NCI-H1092 treated with DMSO at 0.1 percent for 48 hours (cell line): ENCODE measurements around the gene RPUSD4.
"Not testable (repeated sequence)": the region's sequence is repeated elsewhere in the genome, so short reads cannot be mapped to it uniquely, and the experiment has no call there.

Experiments
- DNase-seq: peaks from one replicate; lab custom pipeline; 2025; lab: John Stamatoyannopoulos, UW

RPUSD4 gene, protein sequence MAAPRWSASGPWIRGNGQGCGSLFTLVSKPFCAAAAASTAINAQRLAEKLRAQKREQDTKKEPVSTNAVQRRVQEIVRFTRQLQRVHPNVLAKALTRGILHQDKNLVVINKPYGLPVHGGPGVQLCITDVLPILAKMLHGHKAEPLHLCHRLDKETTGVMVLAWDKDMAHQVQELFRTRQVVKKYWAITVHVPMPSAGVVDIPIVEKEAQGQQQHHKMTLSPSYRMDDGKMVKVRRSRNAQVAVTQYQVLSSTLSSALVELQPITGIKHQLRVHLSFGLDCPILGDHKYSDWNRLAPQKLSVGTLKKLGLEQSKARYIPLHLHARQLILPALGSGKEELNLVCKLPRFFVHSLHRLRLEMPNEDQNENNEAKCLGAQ

DNA sequence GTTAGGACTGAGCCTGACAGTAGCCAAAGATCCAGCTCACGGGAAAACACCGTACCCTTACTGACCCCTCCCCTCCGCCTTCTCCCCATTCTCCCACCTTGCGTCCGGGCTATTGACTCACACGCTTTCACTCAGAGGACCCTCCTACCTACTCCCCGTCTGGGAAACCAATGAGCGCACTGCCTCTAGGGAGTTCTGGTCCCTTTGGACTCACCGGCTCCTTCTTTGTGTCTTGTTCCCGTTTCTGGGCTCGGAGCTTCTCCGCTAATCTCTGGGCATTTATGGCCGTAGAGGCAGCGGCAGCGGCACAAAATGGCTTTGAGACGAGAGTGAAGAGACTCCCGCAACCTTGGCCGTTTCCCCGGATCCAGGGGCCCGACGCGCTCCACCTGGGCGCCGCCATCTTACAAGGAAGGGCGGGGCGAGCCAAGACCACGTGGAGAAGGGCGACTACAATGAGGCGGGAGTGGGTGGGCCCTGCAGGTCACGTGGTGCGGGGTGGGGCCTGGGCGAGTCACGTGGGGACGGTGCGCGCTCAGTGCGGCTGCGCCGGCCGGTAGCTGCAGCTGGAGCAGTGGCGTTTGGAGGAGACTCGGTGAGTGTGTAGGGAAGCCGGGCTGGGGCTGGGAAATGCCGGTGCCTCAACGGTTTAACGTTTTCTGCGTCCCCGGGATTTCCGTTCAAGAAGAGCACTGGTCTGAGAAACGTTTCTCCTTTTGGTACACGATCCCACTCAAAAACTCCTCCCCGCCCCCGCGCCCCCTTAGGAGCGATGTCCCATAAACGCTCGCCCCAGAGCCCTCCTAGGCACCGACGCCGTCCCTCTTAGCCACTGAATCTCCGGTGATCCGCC, at the start of gene RPUSD4, which contains the start of gene FAM118B:
TSS of gene RPUSD4 (minus strand) at position 415 of the 853 bp plus-strand sequence. CDS start at position 403, 12 bp downstream.
TSS of gene FAM118B (plus strand) at position 547 of the 853 bp plus-strand sequence. CDS start 23,220 bp downstream, outside the sequence.
- DNase-seq, result peak; percentile 98

DNA sequence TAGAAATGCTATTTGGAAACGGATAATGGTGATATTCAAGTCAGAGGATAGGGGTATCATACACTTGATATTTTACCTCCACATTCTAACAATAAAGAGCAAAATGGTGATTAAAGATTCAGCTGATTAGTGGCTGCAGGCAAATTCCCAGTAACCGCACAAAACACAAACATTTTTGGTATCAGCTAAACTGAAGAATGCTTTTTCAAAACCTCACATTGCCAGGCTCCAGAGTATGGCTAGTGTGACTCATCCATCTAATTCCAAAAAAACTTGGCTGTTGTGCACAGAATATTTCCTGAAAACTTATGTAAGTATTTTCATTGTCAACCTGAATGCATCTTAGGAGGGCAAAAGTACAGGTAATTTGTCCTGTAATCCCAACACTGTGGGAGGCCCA, 46.3 kb upstream of the RPUSD4 start:
- DNase-seq, result no peak

DNA sequence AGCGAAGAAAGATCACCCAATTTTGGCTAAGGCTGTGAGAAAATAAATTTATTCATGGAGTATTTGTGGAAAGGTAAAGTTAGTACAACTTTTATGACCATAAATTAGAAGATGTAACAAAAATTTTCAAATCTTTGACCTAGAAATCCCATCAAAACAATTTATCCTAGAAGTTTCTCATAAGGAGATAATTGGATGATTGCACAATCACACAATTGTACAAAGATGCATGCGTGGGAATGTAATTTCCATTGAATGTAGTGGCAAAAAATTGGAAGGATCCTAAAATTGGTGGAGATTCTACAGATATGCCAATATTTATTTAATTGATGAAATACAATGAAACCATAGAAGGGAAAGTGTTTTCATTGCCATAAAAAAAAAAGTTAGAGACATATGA, 45.7 kb upstream of the RPUSD4 start:
- no peak for DNase-seq

DNA sequence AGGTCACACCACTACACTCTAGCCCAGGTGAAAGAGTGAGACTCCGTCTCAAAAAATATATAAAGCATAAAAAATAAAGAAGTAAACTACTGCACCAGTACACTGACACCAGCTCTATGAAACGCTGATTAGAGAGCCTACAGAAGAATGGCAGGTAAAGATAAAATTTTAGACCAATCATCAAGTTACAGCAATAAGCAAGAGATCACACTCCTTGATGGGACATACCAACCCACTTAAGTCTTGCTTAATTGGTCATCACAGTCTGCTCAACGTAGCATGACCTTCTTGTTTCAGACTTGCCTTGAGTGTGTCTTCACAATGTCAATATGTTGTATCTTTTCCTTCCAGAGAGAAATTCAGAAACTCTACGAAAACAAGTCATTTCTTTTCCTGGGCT, 44.8 kb upstream of the RPUSD4 start:
- DNase-seq, result no peak

DNA sequence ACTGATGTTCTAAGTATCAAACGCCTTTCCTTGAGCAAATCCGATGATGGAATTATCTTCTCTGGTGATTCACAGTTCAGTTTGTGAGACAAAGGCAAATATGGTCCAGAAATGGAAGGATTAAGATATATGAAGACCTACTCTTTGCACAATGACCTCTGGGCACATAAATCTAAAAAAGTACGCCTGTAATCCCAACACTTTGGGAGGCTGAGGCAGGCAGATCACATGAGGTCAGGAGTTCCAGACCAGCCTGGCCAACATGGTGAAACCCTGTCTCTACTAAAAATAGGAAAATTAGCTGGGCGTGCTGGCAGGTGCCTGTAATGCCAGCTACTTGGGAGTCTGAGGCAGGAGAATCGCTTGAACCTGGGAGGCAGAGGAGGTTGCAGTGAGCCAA, 44.1 kb upstream of the RPUSD4 start:
- DNase-seq, result not testable (repeated sequence)

DNA sequence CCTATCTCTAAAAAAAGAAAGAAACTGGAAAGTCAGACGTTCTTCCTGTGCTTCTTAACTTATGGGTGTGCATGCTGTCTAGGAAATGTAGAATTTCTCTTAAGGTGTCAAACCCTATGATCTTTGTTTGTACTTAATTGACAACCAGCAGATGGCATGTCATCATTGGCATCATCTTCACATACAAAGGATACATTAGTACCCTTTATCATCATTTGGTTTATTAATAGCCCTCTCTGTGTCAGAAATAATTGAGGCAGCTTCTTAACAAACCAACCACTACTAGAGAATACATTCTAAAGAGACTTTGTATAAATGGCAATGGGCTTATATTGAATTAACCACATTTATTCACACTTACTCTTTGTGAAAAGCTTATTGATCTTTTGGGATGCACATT, 43.4 kb upstream of the RPUSD4 start:
- DNase-seq, result no peak

DNA sequence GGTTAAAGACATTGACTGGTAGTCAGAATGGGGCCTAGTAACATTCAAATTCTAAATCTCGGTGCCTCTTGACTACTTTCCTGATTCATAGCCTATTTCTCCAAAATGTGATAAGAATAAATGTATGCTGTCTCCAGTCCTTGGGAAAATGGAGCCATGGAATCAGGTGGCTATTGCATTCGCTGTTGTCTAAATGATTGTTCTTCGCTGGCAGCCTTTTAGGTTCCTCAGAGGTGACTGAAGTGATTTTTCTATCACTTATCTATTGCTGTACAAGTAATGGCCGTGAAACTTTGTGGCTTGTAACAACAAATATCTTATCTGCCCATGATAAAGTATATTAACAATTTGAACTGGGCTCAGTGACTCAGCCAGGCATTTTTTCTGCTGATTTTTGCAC, 41.8 kb upstream of the RPUSD4 start:
- no peak for DNase-seq

DNA sequence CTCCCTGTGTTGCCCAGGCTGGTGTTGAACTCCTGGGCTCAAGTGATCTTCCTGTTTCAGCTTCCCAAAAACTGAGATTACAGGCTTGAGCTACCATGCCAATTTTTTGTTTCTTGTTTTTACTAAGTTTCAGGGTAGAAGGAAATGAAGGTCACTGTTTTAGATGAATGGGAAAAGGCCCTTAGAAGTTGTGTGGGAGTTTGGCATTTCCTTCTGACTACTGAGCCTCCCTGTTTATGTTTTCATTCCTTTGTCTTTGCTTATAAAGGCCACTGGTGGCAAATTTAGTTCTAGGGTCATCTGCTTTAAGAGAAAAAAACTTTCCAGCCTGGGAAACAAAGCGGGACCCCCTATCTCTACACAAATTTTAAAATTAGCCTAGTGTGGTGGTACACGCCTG, 35.2 kb upstream of the RPUSD4 start:
- no peak for DNase-seq

DNA sequence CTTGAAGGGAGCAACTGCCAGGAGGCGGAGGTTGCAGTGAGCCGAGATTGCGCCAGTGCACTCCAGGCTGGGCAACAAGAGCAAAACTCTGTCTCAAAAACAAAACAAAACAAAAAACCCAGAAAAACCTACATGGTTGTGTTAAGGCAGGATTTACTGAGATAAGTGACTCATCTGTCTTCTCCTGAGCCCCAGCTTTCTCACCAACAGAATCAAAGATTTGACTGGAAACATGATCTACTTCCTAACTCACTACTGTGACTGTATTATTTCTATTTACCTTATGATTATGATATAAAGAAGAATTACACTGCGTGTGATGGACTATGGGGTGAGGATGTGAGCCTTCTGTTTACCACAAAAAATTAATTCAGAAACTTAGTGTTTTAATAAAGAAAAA, 21.9 kb upstream of the RPUSD4 start:
- no peak for DNase-seq

DNA sequence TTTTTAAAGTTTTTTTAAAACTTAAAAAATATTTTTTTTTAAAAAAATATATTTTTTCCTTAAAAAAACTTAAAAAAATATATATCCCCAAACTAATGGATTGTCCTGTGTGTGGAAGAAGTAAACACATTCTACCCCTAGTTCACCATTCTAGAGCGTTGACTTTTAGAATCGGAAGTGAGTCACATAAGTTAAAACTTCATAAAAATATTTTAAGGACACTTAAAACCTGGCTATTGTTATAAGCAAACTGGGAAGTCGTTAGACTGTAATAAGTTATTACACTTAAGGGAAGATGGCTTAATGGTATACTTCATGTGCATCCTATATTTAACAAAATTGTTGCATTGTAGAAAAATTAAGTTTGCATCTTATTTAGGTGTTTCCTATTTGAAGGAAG, 21.2 kb upstream of the RPUSD4 start:
- no peak for DNase-seq

DNA sequence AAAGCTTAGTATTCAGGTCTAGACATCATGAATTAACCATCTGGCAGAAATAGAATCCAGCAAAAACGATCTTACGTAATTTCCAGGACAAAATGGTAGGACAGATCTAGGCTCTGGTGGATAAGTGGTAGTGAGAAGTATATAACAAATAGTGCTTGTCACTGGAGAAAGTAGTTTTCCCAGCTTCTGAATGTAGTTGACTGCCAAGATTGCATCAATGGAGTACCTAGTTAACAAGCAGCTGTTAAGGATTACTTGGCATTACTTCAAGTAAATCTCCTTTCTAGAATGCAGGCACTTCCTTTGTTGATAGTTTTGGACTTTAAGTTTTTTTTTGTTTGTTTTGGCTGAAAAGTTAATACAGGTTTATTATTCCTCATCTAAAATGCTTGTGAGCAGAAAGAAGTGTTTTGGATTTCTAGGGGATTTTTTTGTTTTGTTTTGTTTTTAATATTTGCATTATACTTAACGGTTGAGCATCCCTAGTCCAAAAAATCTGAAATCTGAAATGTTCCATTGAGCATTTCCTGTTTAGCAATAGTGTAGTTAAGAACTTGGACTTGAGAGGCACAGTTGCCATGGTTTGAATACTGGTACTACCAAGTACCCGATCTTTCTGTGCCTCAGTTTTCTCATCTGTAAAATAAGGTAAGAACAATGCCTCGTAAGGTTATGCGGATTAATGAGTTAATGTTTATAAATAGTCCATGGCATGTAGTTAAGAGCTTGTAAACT, 20.4 kb upstream of the RPUSD4 start:
- DNase-seq, result peak; percentile 10

DNA sequence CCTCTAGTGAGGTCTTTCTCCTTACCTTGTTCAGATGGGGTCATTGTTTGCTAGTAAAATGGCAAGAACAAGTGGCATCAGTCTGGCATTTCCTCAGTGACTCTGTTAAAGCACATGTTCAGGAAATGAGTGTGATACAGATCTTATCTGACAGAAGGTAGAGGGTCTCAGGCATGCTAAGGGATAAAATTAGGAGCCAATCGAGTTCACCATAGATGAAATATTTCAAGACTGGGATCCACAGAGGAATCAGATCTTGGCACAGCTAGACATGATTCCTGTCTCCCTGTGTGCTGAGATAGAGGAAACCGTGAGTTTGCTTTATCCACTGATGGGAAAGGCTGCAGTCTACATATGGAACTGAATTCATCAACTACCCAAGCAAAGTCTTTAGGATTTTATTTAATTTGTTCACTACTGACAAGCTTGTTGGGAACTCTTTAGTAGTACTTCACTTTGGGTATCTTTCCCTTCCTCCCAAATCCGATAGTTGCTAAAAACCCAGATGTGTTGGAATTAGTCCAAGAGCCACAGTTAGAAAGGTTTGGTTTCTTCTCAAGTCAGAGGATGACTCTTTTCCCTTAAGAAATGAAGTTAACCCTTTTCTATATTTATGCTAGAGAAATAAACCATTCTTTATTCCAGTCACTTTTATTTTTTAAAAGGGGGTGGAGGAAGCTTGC, 18.5 kb upstream of the RPUSD4 start:
- no peak for DNase-seq

DNA sequence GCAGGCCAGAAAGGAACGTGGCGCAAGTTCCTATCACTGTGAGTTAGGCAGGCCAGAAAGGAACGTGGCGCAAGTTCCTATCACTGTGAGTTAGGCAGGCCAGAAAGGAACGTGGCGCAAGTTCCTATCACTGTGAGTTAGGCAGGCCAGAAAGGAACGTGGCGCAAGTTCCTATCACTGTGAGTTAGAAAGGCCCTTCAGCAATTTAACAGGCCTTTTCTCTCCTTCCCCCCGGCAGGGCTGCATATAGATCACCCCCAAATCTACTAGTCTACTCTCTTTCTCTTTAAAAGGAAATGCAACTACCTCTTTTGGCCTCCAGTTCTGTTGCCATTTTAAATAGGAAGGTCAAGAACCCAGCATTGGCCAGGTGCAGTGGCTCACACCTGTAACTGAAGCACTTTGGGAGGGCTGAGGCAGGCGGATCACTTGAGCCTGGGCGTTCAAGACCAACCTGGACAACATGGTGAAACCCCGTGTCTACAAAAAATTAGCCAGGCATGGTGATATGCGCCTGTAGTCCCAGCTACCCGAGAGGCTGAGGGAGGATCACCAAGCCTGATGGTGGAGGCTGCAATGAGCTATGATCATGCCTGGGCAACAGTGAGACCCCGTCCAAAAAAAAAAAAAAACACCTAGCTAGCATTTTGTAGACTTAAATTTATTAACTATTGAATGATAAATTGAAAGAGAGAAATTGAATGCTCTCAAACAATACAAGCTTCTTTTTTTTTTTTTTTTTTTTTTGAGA, 15.1 kb upstream of the RPUSD4 start:
- no peak for DNase-seq

DNA sequence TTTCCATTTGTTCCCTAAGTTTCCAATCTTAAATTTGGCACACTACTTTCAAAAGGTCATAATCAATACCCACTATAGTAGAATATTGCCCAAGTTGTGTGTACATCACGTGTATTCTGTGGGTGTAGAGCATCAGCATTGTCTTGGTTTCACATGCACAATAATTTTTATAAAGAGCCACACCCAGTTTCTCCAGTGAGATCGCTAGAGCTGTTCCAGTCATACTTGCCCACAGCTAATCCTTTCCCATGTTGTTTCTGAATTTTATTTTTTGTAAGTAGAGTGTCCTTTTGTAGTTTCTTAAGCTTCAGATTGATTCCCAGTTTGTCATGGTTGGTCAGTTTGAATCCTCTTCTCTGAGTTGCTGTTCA, 13.8 kb upstream of the RPUSD4 start:
- DNase-seq, result no peak

DNA sequence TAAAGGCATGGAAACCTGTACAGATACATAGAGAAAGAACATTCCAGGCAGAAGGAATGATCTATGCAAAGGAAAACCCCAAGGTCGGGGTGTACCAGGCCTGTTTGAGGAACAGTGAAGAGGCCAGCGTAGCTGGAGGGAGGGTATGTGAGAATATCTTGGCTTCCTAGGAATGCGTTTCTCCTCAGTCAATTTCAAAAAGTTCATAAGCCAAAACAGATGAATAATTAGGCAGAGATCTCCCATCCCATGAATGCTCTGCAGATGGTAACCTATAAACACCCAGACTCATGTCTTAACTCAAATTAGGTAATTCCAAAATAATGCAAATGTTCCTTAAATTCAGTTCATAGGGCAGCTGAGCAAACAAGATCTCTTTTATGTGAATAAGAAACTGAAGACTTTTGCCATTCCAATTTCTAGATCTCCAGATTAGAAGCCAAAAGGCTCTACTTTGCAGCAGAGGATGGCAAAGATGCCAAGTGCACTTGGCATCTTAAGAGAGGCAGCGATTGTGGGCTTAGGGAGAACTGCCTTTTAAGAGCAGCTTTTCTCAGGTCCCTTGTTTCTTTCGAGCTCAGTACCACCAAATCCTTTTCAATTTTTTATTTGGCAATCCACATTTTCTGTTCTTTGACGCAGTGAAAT, 13.3 kb upstream of the RPUSD4 start:
- no peak for DNase-seq

DNA sequence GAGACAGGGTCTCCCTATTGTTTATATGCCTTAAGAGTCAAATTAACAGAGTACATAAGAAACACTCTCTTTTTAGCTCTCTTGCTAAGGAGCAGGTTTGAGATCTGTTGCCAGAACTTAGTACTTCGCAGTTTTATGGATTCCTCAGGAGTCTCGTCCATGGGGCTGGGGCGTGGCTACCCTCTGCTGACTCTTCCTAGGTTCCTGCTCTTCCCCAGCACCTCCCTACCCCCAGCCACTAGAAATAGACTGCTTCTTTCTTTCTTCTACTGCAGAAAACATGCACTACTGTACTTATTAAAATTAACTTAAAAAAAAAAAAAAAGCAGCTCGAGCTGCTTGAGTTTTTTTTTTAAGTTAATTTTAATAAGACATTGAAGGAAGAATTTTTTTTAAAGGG, 8.1 kb upstream of the RPUSD4 start:
- DNase-seq, result no peak

DNA sequence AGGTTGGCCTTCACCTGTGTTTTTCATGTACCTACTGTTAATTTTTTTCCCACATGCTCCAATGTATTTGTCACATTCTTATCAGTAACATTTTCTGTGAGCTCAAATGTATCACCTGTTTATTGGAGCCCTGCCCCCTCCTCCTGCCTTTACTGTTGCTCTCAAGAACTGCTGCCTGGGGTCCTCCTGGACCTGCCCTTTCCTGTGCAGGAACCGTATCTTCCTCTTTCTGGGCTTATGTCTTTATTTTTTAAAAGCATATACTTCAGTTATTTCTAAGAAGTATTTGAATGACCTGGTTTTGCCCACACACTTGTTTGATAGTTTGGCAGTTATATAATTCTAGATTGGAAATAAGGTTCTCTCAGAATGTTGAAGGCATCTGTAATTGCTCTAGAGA, 6.0 kb upstream of the RPUSD4 start:
- no peak for DNase-seq

DNA sequence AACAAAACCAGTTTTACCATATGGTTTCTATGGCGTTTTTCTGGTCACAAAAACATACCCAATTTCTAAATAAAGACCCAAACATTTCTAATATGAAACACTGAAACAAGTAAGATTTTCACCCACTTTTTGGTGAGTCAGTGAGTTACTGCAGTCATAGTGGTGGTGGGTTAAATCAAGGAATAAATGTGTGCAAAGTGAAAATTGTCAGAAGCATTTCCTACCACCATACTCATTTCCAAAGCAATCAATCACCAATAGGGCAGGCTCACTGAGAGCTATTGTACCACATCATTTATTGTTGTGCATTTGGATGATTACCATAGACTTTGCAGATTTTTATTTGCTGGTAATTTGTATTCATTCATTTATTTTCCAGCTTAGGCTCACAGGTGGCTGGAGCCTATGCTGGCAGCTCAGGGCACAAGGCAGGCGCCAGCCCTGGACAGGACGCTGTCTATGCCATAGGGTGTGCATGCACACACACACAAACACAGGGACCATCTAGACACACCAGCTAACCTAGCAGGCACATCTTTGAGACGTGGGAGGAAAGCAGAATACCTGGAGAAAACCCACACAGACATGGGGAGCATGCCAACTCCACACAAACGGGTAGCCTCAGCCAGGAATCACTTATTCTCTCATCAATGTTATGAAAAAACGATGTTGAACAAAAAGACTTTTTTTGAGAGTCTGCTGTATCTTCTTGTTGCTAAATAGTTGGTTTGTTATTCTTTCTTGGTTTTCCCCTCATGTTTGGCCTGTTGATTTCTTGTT, 5.3 kb upstream of the RPUSD4 start:
- DNase-seq, result no peak

DNA sequence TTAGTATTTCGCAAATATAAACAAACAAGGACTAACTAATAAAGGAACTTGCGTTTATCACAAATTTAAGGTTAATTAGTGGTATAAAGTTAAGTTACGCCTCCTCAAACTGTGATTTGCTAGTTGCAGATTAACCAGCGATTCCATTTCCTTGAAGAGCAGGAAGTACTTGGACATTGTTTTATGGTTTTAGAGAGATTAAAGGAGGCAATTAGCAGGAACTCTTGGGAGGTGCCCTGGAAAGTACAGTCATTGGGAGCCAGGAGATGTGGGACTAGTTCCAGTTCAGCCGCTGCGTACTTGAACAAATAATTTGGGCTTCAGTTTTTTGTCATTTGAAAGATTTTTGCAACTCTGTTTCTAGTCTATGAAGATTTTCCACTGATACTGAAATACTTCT, 3.4 kb upstream of the RPUSD4 start:
- no peak for DNase-seq

DNA sequence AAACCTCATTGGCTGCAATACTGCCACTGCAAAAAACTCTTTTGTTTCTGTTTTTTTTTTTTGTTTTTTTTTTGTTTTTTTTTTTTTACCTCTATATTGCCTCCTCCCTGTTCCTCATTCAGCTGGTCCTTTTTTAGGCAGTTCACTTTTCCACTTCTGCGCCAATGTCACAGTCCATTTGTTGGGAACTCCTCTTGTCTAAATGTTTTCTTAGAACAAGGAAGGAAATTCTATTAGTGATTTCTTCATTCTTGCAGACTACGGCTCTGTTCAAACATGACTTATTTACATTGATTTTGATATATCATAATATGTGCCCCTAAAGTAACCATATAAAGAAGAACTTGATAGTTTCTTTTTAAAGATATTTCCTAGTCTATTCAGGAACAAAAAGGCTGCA, 3.0 kb upstream of the RPUSD4 start:
- DNase-seq, result no peak
